ENCODE data around the gene MAPK12. TPM values are rescaled to one million over a fixed set of nuclear protein-coding genes. Genes with fewer than 3 reads are reported as not detected.

The MAPK12 gene
- total and polyA plus RNA-seq, 9 donors: 0.87 to 35.3 (median 23.3) TPM

DNA sequence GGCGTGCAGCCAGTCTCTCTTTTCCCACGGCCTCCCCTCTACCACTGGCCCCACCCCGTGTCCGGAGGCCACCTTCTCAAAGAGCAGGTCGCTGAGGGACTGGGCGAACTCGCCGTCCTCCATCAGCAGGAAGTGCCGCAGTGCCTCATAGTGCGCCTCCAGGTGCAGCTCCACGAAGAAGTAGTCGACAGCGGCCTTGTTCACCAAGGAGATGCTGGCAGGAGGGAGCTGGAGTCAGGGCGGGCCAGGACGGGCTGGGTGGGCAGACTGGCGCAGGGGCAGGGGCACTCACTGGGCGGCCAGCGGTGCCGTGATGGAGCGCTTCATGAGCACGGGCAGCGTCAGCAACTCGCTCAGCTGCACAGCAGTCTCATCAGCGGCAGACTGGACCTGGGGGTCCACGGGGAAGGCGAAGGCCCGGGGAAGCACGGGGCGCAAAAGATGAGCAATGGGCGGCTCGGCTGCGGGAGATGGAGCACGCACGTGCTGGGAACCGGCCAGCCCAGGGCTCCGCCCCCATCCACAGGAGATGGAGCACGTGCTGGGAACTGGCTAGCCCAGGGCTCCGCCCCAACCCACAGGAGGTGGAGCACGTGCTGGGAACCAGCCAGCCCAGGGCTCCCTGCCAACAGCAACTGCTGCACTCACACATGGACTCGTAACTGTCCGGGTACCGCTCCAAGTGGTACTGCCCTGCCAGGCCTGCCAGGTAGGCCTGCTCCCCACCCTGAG lies 42.3 kb downstream of the MAPK12 start:
- H3K27ac ChIP-seq: no peak overlapping the region
- no peaks in the 10 kb centered on the region for H3K9me3 ChIP-seq
- H3K27me3 ChIP-seq: no peaks in the 10 kb centered on the region
- intact Hi-C loops (cut with DNase I): loop anchor here in 1 of 4 donors (5.0 kb wide), 1 partner anchor 72 kb away; no protein-coding TSS in a partner anchor
- H3K4me1 ChIP-seq (ENCODE audit: insufficient read depth): peaks cover 4% of the 10 kb centered on the region
- TF ChIP-seq CTCF (IDR thresholded peaks at IDR 0.05) (no peak), POLR2A (IDR thresholded peaks at IDR 0.05) (no peak), EP300 (IDR thresholded peaks at IDR 0.05) (no peak)
- no peaks in the 10 kb centered on the region for H3K36me3 ChIP-seq
- H3K4me3 ChIP-seq: no peak overlapping the region
- 47 to 62% (median 56%) methylated on average over 42 of the region's 42 CpGs for WGBS, 3 donors
- DNase-seq: peak; percentile 90 to 98 (median 95)

DNA sequence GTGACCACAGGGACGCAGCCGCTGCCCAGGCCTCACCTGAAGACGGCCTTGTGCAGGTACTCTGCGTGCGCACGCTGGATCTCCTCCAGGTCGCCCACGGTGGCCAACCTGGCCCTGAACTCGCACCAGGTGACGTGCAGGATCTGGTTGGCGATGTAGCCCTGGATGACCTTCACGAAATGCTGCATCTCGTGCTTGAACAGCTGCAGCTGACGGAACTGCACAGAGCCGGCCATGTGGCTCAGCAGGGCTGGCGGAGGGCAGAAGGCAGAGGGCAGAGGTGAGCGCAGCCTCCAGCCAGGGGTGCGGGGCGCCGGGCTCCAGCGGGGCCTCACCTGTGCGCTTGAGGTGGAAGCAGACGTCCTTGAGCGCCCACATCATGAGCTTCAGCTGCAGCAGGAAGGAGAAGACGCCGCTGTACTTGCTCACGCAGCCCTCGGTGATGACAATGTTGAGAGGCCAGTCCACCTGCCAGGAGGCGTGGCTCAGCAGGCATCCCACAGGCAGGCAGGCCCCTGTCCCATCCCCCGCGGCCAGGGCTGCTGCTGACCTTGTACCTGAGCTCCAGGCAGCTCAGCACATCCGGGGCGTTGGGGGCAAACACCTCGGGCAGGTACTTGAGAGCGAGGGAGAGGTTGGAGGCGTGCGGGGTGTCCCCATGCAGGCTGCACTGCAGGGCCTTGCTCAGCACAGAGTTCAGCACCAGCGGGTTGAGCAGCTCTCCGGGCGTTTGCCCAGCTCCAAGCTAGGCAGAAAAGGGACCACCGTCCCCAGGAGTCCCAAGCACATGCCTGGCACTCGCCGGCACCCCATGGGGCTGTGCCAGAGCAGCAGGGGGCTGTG lies 43.1 kb downstream of the MAPK12 start:
- no peaks in the 10 kb centered on the region for H3K36me3 ChIP-seq
- no peak overlapping the region for H3K4me3 ChIP-seq
- TF ChIP-seq EP300 (IDR thresholded peaks at IDR 0.05) (no peak), CTCF (IDR thresholded peaks at IDR 0.05) (no peak), POLR2A (IDR thresholded peaks at IDR 0.05) (no peak)
- H3K9me3 ChIP-seq: no peaks in the 10 kb centered on the region
- no peaks in the 10 kb centered on the region for H3K27me3 ChIP-seq
- intact Hi-C loops (cut with DNase I): loop anchor here in 1 of 4 donors (5.0 kb wide), 1 partner anchor 71 kb away; no protein-coding TSS in a partner anchor
- H3K4me1 ChIP-seq (ENCODE audit: insufficient read depth): peaks cover 4% of the 10 kb centered on the region
- H3K27ac ChIP-seq: no peak overlapping the region
- WGBS, 3 donors: 81 to 88% (median 82%) methylated on average over 40 to 43 of the region's 43 CpGs
- DNase-seq: peak in 1 of 5 donors; percentile 51

DNA sequence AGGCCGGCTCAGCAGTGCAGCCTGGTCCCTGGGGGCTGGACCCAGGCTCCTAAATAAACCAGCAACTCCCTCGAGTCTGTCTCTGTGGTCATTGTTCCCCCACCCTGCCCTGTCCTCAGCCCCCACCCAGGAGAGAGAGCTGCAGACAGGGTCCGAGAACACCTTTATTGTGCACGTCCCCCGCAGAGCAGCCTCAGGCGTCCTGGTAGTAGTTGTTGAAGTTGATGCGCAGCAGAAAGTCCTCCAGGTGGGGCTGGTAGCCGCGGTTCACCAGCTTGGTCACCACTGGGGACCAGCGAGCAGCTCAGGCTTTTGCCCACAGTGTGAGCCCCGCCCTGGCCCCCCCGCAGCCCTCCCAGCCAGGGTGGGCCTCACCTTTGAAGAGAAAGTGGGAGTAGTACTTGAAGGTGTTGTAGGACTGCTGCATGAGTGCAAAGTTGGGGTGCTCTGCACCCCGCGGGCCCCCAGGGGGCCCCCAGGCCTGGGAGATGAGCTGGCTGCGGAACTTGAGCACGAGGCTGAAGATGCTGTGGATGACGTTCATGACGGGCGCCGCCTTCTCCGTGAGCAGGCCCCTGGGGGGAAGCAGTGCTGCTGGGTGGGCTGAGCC lies 43.8 kb downstream of the MAPK12 start:
- Histone ChIP-seq H3K4me3 (no peak overlapping the region), H3K27ac (no peak overlapping the region), H3K27me3 (no peaks in the 10 kb centered on the region), H3K4me1 (ENCODE audit: insufficient read depth) (peaks cover 4% of the 10 kb centered on the region), H3K36me3 (no peaks in the 10 kb centered on the region), H3K9me3 (no peaks in the 10 kb centered on the region)
- WGBS, 3 donors: 81 to 88% (median 82%) methylated on average over 21 of the region's 21 CpGs
- no peak for DNase-seq
- no peak for TF ChIP-seq CTCF (IDR thresholded peaks at IDR 0.05)
- no peak for TF ChIP-seq EP300 (IDR thresholded peaks at IDR 0.05)
- no peak for TF ChIP-seq POLR2A (IDR thresholded peaks at IDR 0.05)
- intact Hi-C loops (cut with DNase I): loop anchor here in 1 of 4 donors (5.0 kb wide), 1 partner anchor 70 kb away; no protein-coding TSS in a partner anchor
